Measurements from ENCODE around the gene NDC1.

GRCh38 chr1:53837924-53838653 is at the start of gene NDC1:
- TF ChIP-seq CTCF (IDR thresholded peaks at IDR 0.05) (peak in 2 of 4 experiments; percentile 39 to 46), POLR2AphosphoS5 (IDR thresholded peaks at IDR 0.05) (peak; percentile 99)

Data from prostate gland (tissue), 2 donors.